Mesothelial cell of epicardium (in vitro differentiated cells): ENCODE measurements around the gene BIRC7. TPM values are rescaled to one million over a fixed set of nuclear protein-coding genes. Genes with fewer than 3 reads are reported as not detected.

Source experiments
- DNase-seq, 2 experiments: peaks; one replicate each; pipeline ENCODE4 v3.0.0; 2021; ENCODE audit warnings: low spot score in 2 of 2; ENCODE audit not compliant: unreplicated experiment in 2 of 2
- H3K27ac Mint-ChIP-seq: 2 replicates; pipeline ENCODE4 v1.8.0; 2021; ENCODE audit warnings: mixed read lengths
- H3K27me3 Mint-ChIP-seq: 2 replicates; pipeline ENCODE4 v1.8.0; 2021; ENCODE audit warnings: low read depth, mixed read lengths
- H3K36me3 Mint-ChIP-seq: 2 replicates; pipeline ENCODE4 v1.8.0; 2021; ENCODE audit warnings: mixed read lengths
- H3K4me1 Mint-ChIP-seq: 2 replicates; pipeline ENCODE4 v1.8.0; 2021; ENCODE audit warnings: mixed read lengths
- H3K4me3 Mint-ChIP-seq: 2 replicates; pipeline ENCODE4 v1.8.0; 2021; ENCODE audit warnings: mild to moderate bottlenecking, moderate library complexity, mixed read lengths
- H3K9me3 Mint-ChIP-seq: 2 replicates; pipeline ENCODE4 v1.8.0; 2021; ENCODE audit warnings: mixed read lengths
- total RNA-seq: library from RNA; stranded (reverse); gene quantifications from 3 replicates; pipeline ENCODE4 v1.2.1, GENCODE V29; 2021
- TF ChIP-seq, protein P1 (sequence below): fragments of 200-600 bp; sonication (generic); IDR thresholded peaks from one replicate; pipeline ENCODE4 v1.5.0; 2021; ENCODE audit warnings: antibody characterized with exemption; ENCODE audit not compliant: unreplicated experiment

The BIRC7 gene
- total RNA-seq, 1 donor from 2014 or later = 0.36 TPM

DNA sequence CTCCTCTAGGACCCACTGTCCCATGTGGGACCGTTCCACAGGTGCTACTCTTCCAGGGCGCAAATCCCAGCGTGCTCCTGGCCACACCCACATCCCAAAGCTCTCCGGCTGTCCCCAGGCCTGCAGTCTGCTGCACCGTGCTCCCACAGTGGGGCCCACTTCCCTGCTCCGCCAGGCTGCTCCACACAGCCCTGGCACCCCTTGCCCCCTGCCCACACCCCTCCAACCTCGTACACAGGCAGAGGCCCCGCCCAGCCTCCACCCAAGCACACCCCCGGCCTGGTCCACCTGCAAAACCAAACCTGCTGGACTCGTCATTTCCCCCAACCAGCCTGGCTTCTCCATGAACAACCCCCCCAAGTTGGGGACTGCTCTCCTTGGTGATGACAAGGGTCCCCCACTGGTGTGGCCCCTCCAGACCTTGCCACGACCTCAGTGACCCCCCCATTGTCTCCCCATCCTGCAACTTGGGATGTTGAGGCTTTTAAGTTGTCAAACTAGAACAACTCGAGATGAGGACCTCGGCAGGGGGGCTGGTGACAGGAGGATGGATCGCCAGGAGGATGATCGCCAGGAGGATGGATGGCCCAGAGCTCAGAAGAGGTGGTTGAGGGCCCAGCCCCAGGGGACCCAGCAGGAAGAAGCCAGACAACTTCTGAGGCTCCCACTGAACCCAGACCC lies 46.9 kb upstream of the BIRC7 start:
- TF ChIP-seq, protein P1, sequence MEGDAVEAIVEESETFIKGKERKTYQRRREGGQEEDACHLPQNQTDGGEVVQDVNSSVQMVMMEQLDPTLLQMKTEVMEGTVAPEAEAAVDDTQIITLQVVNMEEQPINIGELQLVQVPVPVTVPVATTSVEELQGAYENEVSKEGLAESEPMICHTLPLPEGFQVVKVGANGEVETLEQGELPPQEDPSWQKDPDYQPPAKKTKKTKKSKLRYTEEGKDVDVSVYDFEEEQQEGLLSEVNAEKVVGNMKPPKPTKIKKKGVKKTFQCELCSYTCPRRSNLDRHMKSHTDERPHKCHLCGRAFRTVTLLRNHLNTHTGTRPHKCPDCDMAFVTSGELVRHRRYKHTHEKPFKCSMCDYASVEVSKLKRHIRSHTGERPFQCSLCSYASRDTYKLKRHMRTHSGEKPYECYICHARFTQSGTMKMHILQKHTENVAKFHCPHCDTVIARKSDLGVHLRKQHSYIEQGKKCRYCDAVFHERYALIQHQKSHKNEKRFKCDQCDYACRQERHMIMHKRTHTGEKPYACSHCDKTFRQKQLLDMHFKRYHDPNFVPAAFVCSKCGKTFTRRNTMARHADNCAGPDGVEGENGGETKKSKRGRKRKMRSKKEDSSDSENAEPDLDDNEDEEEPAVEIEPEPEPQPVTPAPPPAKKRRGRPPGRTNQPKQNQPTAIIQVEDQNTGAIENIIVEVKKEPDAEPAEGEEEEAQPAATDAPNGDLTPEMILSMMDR = no peak
- Mint-ChIP-seq H3K4me3 (no peak overlapping the region), H3K9me3 (no peaks in the 10 kb centered on the region), H3K27ac (no peak overlapping the region), H3K27me3 (peaks cover 14% of the 10 kb centered on the region), H3K4me1 (no peaks in the 10 kb centered on the region), H3K36me3 (no peaks in the 10 kb centered on the region)
- DNase-seq = no peak

DNA sequence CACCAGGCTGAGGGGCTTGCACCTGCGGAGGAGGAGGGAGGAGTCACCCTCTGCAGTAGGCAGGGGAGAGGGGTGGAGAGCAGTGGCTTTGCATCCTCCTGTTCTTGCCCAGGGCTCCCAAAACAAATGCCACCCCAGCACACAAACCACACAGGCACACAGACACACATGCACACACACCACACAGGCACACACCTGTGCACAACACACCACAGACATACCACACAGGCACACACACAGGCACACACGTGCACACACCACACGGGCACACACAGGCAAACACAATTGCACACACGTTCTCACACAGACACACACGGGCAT lies 46.4 kb upstream of the BIRC7 start:
- no peak for DNase-seq
- no peak overlapping the region for H3K4me3 Mint-ChIP-seq
- H3K36me3 Mint-ChIP-seq = peaks cover under 1% of the 10 kb centered on the region
- peaks cover 10% of the 10 kb centered on the region for H3K27me3 Mint-ChIP-seq
- no peak overlapping the region for H3K27ac Mint-ChIP-seq
- H3K4me1 Mint-ChIP-seq = no peaks in the 10 kb centered on the region
- no peaks in the 10 kb centered on the region for H3K9me3 Mint-ChIP-seq
- TF ChIP-seq, protein P1 = no peak

DNA sequence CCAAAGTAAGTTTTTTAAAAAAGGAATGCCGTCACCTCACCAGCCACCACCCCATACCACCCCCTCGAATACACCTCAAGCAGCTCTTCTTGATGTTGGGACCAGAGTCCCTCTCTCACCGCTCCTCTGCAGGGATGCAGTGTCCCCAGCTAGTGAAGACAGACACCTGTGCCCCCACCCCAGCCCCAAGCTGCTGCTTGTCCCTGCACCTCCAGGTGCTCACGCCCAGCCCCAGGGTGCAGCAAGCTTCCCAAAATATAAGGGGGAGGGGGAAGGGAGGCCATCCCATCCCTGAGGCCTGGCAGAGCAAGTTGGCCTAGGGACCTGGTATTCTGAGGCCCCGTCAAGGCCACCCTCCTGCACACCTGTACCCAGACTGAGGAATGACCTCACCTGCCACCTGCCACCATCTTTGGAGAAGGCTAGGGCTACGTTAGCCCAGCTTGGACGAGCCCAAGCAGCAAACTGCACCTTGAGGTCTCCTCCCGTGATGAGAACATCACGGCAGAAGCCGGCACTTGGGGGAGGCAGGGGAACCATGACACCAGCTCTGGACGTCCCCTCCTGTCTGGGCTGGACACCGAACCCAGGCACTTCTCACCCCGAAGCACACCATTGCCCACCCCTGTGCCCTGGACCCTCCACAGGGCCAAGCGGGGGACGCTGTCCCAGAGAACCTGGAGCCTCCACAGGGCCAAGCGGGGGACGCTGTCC lies 45.7 kb upstream of the BIRC7 start:
- Mint-ChIP-seq H3K36me3 (peaks cover 7% of the 10 kb centered on the region), H3K27me3 (peaks cover 3% of the 10 kb centered on the region), H3K9me3 (no peaks in the 10 kb centered on the region), H3K4me3 (no peak overlapping the region), H3K4me1 (no peaks in the 10 kb centered on the region), H3K27ac (no peak overlapping the region)
- no peak for DNase-seq
- TF ChIP-seq, protein P1 = no peak

DNA sequence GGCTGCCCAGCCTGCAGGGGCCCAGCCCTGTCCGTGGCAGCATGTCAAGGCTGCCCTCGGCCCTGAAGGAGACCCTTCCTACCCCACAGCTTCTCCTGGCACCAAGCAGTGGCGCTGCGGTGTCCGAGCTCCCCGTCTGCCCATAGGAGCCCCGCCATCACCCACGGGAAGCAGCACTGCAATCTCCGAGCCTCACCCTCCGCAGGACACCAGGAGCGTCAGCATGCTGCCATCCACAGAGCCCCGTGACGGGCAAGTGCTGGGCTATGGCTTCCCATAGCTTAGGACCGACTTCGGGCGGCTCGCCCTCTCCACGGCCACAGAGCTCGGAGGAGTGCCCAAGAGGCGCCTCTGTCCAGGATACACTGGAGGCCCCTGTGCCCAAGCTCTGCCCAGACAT lies 44.9 kb upstream of the BIRC7 start:
- Mint-ChIP-seq H3K9me3 (no peaks in the 10 kb centered on the region), H3K27me3 (peaks cover 2% of the 10 kb centered on the region), H3K27ac (no peak overlapping the region), H3K4me3 (no peak overlapping the region), H3K4me1 (no peaks in the 10 kb centered on the region), H3K36me3 (peaks cover 15% of the 10 kb centered on the region)
- TF ChIP-seq, protein P1 = no peak
- DNase-seq = no peak

DNA sequence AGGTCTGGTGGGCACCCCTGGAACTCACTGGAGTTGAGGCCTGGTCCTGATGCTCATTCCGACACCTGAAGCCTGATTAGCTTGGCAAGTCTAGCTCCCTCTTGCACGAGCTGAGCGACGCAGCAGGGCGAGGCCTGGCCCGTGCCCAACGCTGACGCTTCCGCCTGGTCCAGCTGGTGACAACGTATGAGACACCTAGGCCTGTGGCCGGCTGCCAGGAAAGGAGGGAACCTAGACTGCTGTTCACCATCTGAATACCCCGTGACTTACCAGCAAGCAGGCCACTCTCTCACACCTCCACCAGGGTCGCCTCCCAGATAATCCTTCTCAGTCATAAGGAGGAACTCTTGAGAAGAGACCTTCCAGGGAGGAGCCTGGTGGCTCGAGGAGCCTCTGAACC lies 44.3 kb upstream of the BIRC7 start:
- no peaks in the 10 kb centered on the region for H3K4me1 Mint-ChIP-seq
- H3K27me3 Mint-ChIP-seq = peaks cover 2% of the 10 kb centered on the region
- H3K4me3 Mint-ChIP-seq = no peak overlapping the region
- TF ChIP-seq, protein P1 = no peak
- H3K27ac Mint-ChIP-seq = no peak overlapping the region
- no peaks in the 10 kb centered on the region for H3K9me3 Mint-ChIP-seq
- H3K36me3 Mint-ChIP-seq = peaks cover 15% of the 10 kb centered on the region
- DNase-seq = no peak
